Activated CD4-positive, alpha-beta T cell treated with anti-CD3 and anti-CD28 coated beads for 24 hours (primary cell): ENCODE data around the gene CASP9.
"Not testable (repeated sequence)": the region's sequence is repeated elsewhere in the genome, so short reads cannot be mapped to it uniquely, and the experiment has no call there.

Source experiments
- DNase-seq, 2 donors: peaks; one replicate each; pipeline ENCODE4 v3.0.0-alpha.2; 2020; ENCODE audit warnings: low read depth in 2 of 2

The CASP9 gene

DNA sequence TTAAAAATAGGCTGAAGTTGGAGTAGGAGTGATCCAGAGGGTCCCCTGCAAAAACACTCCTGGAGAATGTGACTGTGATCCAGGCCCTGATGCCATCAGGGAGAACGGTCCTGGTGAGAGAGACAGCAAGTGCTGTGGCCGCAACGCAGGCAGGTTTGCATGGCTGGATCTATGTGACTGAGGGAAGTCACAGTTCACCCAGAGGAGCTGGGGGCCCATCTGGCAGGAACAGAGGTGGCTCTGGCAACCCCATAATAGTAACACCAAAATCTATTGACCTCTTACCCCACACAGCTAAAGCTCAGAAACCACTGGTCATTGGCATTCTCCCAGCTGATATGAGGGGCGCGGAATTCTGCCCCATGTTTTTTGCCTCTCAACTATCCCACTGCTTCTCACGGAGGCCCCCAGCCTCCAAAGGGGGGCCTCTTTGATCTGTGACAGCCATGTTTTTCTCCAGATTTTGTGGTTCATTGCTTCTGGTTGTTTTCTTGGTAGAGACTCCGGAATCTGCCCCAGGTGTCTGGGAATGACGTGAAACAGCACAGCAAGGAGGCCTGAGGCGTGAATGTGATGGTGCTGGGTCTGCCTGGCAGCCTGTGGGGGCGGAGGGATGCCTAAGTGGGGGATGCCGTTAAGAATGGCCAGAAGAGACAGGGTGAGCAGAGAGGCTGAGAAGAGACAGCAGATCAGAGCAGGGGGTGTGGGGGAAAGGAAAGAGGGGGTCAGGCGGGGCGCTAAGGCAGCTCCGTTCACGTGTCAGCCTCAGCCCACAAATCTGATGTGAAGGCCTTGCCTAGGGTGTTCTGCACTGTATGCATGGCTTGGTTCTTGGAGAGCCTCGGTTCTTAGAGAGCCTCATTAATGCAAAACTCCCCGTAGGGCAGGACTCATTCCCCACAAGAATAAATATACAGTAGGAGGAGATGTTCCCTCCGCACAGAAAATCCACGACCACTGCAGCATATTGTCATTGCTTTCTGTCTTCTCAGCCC lies 23.5 kb downstream of the CASP9 start:
- DNase-seq = no peak

DNA sequence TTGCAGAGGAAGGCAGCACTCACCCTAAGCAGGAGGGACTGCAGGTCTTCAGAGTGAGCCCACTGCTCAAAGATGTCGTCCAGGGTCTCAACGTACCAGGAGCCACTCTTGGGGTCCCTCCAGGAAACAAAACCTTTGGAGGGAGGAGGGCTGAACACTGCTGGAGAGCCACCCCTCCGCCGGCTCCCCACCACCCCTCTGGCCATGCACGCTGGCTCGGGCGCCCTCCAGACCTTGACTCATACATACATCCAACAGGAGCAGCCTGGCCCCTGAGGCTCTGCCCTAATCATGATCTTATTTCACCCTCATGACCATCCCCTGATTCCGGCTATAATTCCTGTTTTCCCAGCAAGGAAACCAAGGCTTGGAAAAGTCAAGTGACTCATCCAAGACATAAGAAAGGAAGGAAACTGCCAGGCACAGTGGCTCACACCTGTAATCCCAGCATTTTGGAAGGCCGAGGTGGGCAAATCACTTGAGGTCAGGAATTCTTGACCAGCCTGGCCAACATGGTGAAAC lies 30.1 kb downstream of the CASP9 start:
- no peak for DNase-seq

DNA sequence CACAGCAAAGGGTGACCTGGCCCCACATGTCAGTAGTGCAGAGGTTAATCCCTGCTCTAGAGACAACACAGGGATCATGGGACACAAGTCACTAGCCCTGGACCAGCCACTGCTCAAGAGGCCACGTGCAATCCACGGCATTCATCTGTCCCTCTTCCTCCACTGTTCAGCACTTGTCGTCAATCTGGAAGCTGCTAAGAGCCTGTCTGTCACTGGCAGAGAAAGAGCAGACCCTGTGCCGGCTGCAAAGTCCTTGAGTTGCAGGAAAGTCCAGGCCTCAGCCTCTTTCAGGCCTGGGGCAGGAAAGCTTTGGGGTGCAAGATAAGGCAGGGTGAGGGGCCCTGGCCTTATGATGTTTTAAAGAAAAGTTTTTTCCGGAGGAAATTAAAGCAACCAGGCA lies 31.4 kb downstream of the CASP9 start:
- no peak for DNase-seq

DNA sequence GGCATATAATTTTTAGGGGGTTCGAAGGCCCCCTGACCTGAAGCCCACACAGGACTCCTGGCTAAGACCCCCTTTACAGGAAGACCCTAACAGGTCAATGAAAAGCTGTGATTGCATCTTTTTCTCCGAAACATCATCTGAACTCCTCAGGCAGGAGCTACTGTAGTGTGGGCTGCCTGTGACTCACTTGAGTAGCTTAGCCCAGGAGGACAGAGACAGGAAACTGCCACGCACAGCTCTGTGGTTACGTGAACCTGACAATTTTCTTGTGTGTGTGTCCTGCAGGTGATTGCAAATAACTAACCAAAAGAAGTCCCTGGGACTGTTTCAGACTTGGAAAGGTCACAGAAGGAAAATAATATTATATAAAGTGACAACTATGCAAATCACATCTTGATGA lies 33.0 kb downstream of the CASP9 start:
- DNase-seq = not testable (repeated sequence)

DNA sequence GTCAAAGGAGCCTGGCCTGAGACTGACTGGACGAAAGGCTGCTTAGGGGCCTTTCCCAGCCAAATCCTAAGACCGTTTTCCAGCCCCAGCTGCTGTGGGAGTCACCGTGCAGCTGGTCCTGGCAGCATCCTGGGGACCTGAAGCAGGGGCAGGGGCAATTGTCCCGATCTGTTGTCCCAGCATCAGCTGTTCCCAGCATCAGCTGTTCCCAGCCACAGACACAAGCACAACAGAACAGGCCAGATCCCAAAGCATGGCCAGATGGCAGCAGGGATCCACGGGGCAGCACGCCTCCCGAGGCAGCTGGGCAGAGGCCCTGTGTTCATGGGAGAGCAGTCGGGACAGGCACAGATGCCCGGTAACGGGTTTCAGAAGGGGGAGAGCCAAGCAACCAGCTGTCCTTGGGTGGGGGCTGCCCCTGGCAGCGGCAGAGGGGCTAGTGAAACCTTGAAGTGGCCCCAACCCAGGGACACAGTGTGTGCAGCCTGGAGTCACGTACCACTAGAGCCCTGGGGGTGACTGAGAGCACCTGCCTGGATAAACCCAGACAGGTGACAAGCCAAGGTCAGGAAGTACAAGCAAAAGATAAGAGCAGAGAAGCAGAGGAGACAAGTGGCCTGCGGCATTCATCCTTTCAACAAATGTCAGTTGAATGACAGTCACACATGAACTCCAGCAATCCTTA lies 34.8 kb downstream of the CASP9 start:
- no peak for DNase-seq

DNA sequence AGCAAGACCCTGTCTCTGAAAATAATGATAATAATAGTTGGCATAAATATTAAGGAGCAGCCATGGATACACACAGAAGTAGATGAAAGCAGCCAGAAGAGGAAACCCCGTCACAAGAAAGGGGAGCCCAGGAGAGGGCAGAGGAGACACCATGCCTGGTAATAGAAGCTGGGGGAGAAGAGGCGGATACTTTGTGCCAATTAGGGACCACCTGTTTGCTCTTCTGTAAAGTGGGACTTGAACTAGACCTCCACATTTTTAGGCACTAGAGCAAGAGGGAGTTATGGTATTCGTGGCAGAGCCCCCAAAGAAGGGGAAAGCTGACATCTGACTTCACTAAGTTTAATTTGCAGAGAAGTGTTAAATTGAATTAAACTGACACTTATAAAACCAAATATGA lies 35.6 kb downstream of the CASP9 start:
- DNase-seq = no peak

DNA sequence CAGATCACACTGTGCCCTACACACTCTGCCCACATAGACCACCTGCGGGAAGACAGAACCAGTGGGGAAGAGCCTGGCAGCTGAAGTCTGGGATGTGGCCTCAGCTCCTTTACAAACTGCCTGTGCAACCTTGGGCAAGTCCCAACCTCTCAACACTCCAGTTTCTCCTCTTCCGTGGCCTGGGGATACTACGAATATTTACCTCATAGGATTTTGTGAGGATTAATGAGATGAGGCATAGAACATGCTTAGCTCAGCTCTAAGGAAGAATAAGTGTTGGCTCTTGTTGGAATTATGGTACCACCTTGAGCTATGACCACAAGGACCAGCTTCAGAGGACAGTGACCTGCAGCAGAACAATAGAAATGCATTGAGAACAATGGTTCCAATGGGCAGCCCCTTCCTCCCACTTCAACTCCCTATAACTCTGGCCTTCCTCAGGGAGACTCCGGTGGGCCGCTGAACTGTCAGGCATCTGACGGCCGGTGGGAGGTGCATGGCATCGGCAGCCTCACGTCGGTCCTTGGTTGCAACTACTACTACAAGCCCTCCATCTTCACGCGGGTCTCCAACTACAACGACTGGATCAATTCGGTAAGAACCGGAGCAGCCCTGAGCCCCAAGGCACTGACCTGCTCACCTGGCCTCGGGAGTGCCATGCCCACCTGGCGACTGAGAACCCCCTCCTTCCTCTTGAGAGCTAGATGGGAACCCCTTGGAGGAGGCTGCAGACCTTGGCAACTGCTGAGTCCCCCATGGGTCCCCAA lies 37.0 kb downstream of the CASP9 start:
- not testable (repeated sequence) for DNase-seq

DNA sequence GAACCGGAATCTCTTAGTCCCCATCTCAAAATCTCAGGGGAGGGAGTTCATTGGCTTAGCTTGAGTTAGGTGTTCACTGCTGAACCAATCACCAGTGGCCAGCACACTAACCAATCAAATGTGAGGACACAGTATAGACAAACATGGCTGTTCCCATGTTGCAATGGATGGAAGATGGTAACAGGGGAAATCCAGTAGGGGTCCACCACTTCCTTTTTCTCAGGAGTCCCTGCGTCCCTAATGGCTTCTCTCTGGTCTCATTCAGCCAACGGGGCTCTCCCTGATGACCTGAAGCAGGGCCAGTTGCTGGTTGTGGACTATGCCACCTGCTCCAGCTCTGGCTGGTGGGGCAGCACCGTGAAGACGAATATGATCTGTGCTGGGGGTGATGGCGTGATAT lies 38.4 kb downstream of the CASP9 start:
- DNase-seq = no peak

DNA sequence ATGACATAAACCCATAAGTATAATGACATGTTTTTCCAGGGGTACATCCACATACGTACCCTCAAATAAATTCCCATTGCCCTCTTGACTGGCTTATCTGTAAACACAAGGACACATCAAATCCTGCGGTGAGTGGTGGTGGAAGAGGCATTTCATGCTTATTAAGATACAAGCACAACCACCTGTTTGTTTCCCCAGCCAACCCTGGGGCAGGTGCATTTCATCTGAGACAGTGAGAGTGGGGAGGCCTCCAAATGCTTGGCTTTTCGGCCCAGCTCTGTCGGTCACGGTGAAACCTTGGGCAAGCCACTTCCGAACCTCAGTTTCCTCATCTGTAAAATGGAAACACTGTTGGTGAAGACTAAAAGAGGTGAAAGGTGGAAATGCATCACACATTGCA lies 39.6 kb downstream of the CASP9 start:
- not testable (repeated sequence) for DNase-seq

DNA sequence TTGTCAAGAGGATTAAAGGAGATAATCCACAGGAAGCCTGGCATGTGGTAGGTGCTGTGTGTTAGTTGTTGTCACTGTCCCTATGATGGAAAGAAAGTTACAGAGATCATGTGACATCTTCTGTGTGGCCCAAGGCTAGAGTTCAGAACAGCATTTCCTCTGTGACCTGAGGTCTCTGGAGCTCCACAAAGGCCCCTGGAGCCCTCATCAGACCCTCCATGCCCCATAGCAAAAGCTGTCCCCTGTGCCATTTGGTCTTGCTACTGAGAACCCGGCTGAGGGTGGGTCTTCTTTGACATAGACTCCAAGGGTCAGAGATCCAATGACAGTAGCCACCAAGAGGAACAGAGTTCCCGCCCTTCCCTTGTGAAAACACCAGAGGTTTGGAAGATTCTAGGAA lies 40.0 kb downstream of the CASP9 start:
- no peak for DNase-seq

DNA sequence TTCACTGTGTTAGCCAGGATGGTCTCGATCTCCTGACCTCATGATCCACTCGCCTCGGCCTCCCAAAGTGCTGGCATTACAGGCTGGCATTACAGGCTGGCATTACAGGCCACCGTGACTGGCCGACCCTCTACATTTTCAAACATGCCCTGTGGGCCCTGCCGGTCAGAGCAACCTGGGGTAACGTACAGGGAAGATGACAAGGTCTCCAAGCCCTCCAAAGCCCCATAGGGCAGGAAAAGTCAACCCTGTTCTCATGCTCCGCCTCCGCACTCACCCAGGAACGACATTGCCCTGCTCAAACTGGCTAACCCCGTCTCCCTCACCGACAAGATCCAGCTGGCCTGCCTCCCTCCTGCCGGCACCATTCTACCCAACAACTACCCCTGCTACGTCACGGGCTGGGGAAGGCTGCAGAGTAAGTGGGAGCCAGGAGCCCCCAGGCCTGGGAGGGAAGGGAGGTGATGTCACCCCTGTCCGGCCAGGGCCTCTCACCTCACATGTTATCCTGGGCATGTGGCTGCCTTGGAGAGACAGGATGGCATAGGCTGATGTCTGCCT lies 41.0 kb downstream of the CASP9 start:
- not testable (repeated sequence) for DNase-seq

DNA sequence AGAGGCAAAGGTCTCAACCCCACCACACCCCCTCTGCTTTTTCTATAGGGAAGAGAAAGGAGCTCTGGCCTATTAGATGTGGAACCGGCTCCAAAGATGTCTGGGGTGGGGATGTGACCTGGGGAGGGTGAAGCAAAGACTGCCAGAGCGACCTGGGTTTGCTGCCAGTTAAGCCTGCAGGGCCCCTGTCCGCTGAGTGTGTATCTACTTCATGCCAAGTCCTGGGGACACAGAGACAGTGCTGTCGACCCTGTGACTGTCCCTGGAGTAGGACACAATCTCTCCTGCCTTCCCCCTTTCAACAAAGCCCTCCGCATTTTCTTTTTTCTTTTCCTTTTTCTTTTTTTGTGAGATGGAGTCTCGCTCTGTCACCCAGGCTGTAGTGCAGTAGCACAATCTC lies 41.6 kb downstream of the CASP9 start:
- not testable (repeated sequence) for DNase-seq

DNA sequence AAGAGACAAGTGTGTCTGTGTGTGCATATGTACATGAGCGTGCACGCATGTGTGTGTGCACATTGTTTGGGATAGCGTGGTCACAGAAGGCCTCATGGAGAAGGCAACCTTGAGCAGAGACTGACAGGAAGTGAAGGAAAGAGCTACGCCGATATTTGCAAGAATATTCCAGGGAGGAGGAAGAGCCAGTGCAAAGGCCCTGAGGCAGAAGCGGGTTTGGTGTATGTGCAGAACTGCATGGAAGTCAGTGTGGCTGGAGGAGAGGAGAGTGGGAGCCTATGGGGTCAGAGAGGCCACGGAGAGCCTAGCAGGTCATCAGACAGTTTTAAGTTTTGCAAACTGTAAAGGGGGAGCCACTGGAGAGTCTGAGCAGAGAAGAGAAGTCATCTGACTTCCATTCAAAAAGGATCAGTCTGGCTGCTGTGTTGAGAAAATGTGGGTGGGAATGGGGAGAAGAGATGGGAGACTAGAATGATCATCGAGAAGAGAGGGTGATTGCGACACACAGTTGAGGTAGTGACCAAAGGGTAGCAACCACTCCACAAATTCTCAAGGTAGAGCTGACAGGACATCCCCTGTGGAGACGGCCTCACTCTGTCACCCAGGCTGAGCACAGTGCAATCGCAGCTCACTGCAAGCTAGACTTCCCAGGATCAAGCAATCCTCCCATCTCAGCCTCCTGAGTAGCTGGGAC lies 44.2 kb downstream of the CASP9 start:
- no peak for DNase-seq

DNA sequence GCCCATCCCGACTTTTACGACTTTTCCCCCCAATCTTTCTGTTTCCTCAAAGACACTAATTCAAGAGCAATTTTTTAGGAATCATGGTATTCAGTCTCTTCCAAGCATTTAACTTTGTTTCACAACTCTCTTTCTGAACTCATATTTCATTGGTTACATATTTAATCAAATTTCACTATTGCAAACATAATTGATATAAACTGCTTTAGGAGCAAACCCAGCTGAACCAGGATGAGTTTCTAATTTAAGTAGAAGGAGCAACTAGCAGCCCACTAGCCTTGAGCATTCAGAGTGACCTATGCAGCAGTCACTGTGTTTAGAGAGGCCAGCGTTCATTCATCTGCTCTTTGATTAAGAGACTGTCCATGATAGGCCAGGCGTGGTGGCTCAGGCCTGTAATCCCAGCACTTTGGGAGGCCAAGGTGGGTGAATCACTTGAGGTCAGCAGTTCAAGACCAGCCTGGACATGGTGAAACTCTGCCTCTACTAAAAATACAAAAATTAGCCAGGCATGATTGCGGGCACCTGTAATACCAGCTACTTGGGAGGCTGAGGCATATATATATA lies 46.3 kb downstream of the CASP9 start:
- DNase-seq = no peak

DNA sequence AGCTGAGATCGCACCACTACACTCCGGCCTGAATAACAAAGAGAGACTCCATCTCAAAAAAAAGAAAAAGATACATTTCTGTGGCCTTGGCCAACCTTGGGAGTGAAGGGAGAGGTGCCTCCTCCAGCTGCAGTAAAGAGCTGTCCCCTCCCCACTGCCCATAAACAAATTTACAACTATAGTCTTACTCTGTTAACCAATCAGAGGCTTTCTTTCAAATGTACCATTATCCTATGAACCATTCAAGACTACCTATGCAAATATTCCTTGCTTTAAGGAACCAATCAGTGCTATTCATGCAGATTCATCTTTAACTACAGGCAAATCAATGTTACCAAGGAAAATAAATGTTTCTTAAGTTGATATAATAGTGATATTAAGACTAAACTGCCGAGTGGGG lies 47.1 kb downstream of the CASP9 start:
- DNase-seq = no peak

DNA sequence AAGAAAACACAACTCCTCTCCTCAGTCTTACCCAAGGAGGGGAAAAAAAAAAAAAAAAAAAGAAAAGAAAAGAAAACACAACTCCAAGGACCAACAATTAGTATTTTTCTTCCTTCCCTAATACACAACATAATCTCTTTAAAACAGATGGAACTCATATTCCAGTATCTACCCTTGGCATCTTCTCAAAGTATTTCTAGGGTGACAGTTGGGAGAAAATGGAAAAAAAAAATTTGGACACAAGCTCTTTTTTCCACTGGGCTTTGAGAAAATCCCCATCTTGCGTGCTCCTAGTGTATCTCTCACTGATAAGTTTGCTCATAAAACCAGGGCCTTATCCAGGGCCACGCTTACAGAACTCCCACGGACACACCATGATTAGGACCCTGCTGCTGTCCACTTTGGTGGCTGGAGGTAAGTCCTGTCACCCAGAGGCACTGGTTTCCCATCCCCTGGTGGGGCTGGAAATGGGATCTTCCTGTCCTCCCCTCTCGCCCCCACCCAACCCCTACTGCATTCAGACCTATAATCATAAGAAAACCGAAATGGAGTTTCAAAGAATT lies 48.2 kb downstream of the CASP9 start, which contains the start of gene CELA2B:
CELA2B (plus strand) TSS at position 353 of the 563 bp plus-strand sequence; CDS start at position 375, 22 bp downstream.
- DNase-seq = no peak

DNA sequence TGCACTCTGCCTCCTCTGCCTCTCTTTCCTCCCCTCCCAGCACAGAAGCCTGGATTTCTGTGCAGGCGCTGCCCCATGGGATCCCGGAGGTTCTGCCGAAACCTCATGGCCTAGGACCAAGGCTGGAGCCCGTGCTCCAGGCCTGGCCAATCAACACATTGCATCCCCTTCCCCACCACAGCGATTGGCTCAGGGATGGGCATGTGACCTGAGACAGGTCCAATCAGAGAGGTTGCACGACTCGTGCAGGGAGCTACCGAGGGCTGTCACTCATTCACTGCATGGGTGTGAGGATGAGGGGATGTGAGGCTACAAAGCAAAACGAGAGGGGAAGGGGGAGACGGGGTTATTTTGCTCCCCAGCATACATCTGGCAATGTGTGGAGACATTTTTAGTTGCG lies 51.4 kb downstream of the CASP9 start:
- no peak for DNase-seq

DNA sequence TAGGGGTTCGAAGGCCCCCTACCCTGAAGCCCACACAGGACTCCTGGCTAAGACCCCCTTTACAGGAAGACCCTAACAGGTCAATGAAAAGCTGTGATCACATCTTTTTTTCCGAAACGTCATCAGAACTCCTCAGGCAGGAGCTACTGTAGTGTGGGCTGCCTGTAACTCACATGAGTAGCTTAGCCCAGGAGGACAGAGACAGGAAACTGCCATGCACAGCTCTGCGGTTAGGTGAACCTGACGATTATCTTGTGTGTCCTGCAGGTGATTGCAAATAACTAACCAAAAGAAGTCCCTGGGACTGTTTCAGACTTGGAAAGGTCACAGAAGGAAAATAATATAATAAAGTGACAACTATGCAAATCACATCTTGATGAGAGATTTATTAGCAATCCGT lies 52.3 kb downstream of the CASP9 start:
- DNase-seq = not testable (repeated sequence)

DNA sequence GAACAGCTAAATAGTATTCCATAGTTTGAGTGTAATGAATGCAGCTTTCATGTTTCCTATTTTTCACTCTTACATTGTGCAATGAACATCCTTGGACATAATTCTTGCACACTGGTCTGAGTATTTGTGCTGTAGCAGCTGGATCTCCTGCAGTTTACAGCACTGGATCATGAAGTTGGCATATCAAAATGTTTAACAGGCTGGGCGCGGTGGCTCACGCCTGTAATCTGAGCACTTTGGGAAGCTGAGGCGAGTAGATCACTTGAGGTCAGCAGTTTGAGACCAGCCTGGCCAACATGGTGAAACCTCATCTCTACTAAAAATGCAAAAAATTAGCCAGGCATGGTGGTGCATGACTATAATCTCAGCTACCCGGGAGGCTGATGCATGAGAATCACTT lies 52.9 kb downstream of the CASP9 start:
- not testable (repeated sequence) for DNase-seq

DNA sequence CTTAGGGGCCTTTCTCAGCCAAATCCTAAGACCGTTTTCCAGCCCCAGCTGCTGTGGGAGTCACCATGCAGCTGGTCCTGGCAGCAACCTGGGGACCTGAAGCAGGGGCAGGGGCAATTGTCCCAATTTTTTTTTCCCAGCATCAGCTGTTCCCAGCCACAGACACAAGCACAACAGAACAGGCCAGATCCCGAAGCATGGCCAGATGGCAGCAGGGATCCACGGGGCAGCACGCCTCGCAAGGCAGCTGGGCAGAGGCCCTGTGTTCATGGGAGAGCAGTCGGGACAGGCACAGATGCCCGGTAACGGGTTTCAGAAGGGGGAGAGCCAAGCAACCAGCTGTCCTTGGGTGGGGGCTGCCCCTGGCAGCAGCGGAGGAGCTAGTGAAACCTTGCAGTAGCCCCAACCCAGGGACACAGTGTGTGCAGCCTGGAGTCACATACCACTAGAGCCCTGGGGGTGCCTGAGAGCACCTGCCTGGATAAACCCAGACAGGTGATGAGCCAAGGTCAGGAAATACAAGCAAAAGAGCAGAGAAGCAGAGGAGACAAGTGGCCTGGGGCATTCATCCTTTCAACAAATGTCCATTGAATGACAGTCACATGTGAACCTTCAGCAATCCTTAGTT lies 54.1 kb downstream of the CASP9 start:
- DNase-seq = not testable (repeated sequence)
